ENCODE measurements around the gene PHF24. TPM values are rescaled to one million over a fixed set of nuclear protein-coding genes. Genes with fewer than 3 reads are reported as not detected.

The PHF24 gene
- total RNA-seq, 2 donors from 2014 or later: 0.27 to 0.35 TPM

- Histone ChIP-seq H3K27ac (peak overlapping the region; percentile 80 to 100), H3K27me3 (replicated peaks; ENCODE audit: insufficient read depth) (no peaks in the 10 kb centered on the region), H3K4me1 (ENCODE audit: control insufficient read depth in 1 of 2, low read depth in 2 of 2) (peaks cover 20 to 34% of the 10 kb centered on the region in 2 donors), H3K4me3 (peak overlapping the region; percentile 79), H3K9me3 (no peaks in the 10 kb centered on the region), H3K36me3 (no peaks in the 10 kb centered on the region)
- TF ChIP-seq CTCF (IDR thresholded peaks at IDR 0.05): no peak
- DNase-seq (ENCODE audit: low spot score): no peak
- no peak for ATAC-seq (ENCODE audit: insufficient number of reproducible peaks, low FRiP score, low read depth)
These were observed 30.3 kb downstream of the PHF24 start for GRCh38 chr9:34988218-34989002.

- no peaks in the 10 kb centered on the region for H3K27me3 ChIP-seq (replicated peaks; ENCODE audit: insufficient read depth)
- H3K4me3 ChIP-seq: peak within 1 kb of the TSS; percentile 79
- peak within 1 kb of the TSS; percentile 95 to 100 for H3K27ac ChIP-seq
- TF ChIP-seq CTCF (IDR thresholded peaks at IDR 0.05): no peak
- ATAC-seq (ENCODE audit: insufficient number of reproducible peaks, low FRiP score, low read depth): peak; percentile 71
- H3K9me3 ChIP-seq: no peaks in the 10 kb centered on the region
- DNase-seq (ENCODE audit: low spot score): peak; percentile 98
- no peaks in the 10 kb centered on the region for H3K36me3 ChIP-seq
- peaks cover 20 to 43% of the 10 kb centered on the region in 2 donors for H3K4me1 ChIP-seq (ENCODE audit: control insufficient read depth in 1 of 2, low read depth in 2 of 2)
These were observed 31.2 kb downstream of the PHF24 start, which contains the start of gene DNAJB5 for GRCh38 chr9:34989003-34989945. Gene DNAJB5, plus strand, starts transcription at chr9:34989745. Its CDS starts 886 bp downstream, at chr9:34990631.

GRCh38 chr9:34989946-34990635 lies 32.0 kb downstream of the PHF24 start:
- peaks cover 28 to 51% of the 10 kb centered on the region in 2 donors for H3K4me1 ChIP-seq (ENCODE audit: control insufficient read depth in 1 of 2, low read depth in 2 of 2)
- H3K9me3 ChIP-seq: no peaks in the 10 kb centered on the region
- H3K36me3 ChIP-seq: no peaks in the 10 kb centered on the region
- TF ChIP-seq CTCF (IDR thresholded peaks at IDR 0.05): no peak
- H3K27ac ChIP-seq: peak overlapping the region; percentile 95 to 100
- H3K27me3 ChIP-seq (replicated peaks; ENCODE audit: insufficient read depth): no peaks in the 10 kb centered on the region
- peak overlapping the region; percentile 79 for H3K4me3 ChIP-seq
- DNase-seq (ENCODE audit: low spot score) (peak; percentile 61), ATAC-seq (ENCODE audit: insufficient number of reproducible peaks, low FRiP score, low read depth) (peak; percentile 14)

- H3K27me3 ChIP-seq (replicated peaks; ENCODE audit: insufficient read depth): no peaks in the 10 kb centered on the region
- peaks cover 35 to 61% of the 10 kb centered on the region in 2 donors for H3K4me1 ChIP-seq (ENCODE audit: control insufficient read depth in 1 of 2, low read depth in 2 of 2)
- no peak for DNase-seq (ENCODE audit: low spot score)
These were observed 33.0 kb downstream of the PHF24 start for GRCh38 chr9:34990908-34991606.

More at GRCh38 chr9:34990908-34991606, 33.0 kb downstream of the PHF24 start:
- no peak for ATAC-seq (ENCODE audit: insufficient number of reproducible peaks, low FRiP score, low read depth)
- TF ChIP-seq CTCF (IDR thresholded peaks at IDR 0.05): no peak
- H3K36me3 ChIP-seq: peaks cover 1% of the 10 kb centered on the region
- H3K4me3 ChIP-seq: peak overlapping the region; percentile 79
- peak overlapping the region; percentile 95 to 100 for H3K27ac ChIP-seq
- no peaks in the 10 kb centered on the region for H3K9me3 ChIP-seq

Data from thoracic aorta (tissue), 2 donors.